Rectal smooth muscle tissue (tissue), 1 donor: ENCODE measurements around the gene SEC14L1.

Source experiments
- H3K27ac ChIP-seq: one replicate; pipeline ENCODE4 v1.7.0; 2013; ENCODE audit warnings: low read depth, low read length, inconsistent platforms
- H3K27me3 ChIP-seq: one replicate; pipeline ENCODE4 v1.7.0; 2013; ENCODE audit warnings: low read length; ENCODE audit not compliant: control insufficient read depth, insufficient read depth
- H3K36me3 ChIP-seq: one replicate; pipeline ENCODE4 v1.7.0; 2013; ENCODE audit warnings: low read length; ENCODE audit not compliant: control insufficient read depth, insufficient read depth
- H3K4me1 ChIP-seq: one replicate; pipeline ENCODE4 v1.7.0; 2013; ENCODE audit warnings: low read length; ENCODE audit not compliant: control insufficient read depth, insufficient read depth
- H3K4me3 ChIP-seq: one replicate; pipeline ENCODE4 v1.7.0; 2013; ENCODE audit warnings: low read length
- H3K9ac ChIP-seq: one replicate; pipeline ENCODE4 v1.7.0; 2013; ENCODE audit warnings: low read length

SEC14L1 gene

DNA sequence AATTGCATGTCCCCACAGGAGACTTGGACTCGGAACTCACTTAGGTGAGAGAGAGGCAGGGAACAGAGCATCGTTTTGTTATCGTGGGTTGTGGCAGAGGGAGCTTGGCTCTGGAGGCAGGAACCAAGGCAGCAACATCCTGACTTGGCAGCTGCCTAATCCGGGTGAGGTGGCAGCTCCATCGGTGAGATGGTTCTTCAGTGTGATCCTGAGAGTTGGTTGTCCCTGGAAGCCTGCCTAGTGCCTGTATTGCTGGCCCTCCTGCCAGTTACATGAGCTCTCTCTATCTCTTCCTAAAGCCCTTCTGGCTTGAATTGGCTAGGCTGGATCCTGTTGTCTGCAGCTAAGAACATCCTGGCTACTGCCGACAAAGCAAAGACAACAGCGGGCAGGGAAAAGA lies 19.9 kb upstream of the SEC14L1 start:
- H3K27ac ChIP-seq: no peak overlapping the region
- H3K27me3 ChIP-seq: no peaks in the 10 kb centered on the region
- H3K4me1 ChIP-seq: no peaks in the 10 kb centered on the region
- H3K4me3 ChIP-seq: no peak overlapping the region
- no peaks in the 10 kb centered on the region for H3K36me3 ChIP-seq
- no peak overlapping the region for H3K9ac ChIP-seq

DNA sequence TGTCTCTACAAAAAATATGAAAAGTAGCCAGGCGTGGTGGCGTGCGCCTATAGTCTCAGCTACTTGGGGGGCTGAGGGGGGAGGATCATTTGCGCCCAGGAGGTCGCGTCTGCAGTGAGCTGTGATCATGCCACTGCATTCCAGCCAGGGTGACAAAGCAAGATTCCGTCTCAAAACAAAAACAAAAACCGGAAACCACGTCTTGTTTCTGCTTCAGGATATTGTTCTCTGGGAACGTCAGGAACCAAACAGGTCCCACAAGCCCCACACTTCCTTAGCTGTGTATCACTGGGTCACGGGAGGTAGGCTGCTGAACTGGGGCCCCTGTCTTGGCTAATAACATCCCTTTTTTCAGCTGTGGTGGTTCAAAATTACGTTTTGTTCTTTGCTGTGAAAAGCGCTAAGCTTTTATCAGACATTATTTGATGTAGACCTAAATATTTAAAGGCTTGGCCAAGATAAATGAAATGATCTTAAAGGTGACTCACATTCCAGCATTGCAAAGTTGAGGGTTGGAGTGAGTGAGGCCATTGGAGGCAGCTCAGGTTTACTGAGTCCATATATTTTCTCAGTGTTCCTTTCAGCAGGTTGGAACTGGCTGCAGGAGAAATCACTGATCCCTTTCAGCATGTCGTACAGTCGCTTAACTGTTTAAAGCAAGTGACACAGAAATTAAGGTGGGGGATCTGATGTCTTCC lies 16.4 kb upstream of the SEC14L1 start:
- Histone ChIP-seq H3K4me1 (no peaks in the 10 kb centered on the region), H3K27me3 (no peaks in the 10 kb centered on the region), H3K4me3 (no peak overlapping the region), H3K9ac (no peak overlapping the region), H3K36me3 (no peaks in the 10 kb centered on the region), H3K27ac (no peak overlapping the region)

DNA sequence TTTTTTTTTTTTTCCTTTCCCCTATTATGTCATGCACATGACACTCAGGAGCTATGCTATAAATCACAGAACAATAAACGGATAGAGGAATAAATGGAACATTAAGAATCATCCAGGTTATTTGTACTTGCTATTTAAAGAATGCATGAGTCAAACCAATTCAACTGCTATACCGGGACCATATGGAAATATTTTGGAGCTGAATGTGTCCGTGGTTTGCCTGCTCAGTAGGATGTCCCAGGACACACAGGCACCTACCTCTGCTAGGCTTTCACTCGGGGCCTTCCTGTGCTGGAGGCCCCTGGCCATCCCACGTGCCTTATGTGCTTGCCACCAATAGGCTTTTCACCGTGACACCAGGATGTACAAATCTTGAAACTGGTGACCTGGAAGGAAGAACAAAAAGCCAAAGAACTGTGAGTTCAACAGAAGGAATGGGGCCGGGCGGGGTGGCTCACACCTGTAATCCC lies 15.3 kb upstream of the SEC14L1 start:
- no peak overlapping the region for H3K27ac ChIP-seq

DNA sequence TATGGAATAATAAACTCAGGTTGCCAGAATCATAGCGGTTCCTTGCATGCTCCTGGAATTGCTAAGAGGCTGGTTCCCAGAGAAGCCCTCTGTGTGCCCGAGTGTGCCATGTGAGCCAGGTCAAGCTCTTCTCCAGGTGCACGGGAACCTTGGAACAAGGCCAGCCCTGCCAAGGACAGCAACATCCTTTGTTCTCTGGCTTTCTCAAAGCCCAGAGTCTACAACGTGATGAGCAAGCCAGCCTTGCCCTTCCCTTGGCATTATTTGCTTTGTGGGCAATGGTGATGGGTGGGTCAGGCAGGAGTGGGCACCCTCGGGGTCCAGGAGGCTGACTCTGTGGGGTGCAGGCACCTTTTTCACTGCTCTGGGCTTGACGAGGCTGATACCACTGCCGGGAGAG lies 14.2 kb upstream of the SEC14L1 start:
- Histone ChIP-seq H3K27me3 (no peaks in the 10 kb centered on the region), H3K27ac (no peak overlapping the region), H3K4me1 (no peaks in the 10 kb centered on the region), H3K36me3 (no peaks in the 10 kb centered on the region), H3K4me3 (no peak overlapping the region), H3K9ac (no peak overlapping the region)

More for the DNA sequence above, 15.3 kb upstream of the SEC14L1 start:
- no peaks in the 10 kb centered on the region for H3K36me3 ChIP-seq
- no peaks in the 10 kb centered on the region for H3K4me1 ChIP-seq
- H3K4me3 ChIP-seq: no peak overlapping the region
- no peaks in the 10 kb centered on the region for H3K27me3 ChIP-seq
- H3K9ac ChIP-seq: no peak overlapping the region

DNA sequence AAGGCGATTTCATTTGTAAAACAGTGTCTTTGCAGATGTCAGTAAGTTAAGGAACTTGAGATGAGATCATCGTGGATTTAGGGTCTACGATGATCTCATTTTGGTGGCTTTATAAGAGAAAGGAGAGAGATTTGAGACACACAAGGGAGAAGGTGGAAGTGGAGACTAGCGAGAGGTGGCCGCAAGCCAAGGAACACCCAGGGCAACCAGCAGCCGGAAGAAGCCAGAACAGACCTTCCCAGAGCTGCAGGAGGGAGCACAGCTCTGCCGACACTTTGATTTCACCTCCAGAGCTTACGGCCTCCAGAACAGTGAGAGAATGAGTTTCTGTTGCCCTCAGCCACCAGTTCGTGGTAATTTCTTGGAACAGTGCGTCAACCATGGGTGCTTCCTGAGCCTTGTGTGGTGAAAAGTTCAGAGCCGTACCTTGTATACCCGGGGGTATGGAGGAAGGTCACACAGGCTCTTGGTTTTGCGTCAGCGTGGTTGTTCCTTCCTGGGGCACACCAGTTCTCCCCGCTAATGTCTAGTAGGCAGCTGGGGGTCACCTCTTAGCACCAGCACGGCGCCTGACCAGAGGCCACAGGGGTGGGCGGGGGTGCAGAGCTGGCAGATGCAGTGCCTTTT lies 12.9 kb upstream of the SEC14L1 start:
- H3K4me3 ChIP-seq: peak overlapping the region; percentile 8
- no peak overlapping the region for H3K27ac ChIP-seq
- H3K4me1 ChIP-seq: no peaks in the 10 kb centered on the region

DNA sequence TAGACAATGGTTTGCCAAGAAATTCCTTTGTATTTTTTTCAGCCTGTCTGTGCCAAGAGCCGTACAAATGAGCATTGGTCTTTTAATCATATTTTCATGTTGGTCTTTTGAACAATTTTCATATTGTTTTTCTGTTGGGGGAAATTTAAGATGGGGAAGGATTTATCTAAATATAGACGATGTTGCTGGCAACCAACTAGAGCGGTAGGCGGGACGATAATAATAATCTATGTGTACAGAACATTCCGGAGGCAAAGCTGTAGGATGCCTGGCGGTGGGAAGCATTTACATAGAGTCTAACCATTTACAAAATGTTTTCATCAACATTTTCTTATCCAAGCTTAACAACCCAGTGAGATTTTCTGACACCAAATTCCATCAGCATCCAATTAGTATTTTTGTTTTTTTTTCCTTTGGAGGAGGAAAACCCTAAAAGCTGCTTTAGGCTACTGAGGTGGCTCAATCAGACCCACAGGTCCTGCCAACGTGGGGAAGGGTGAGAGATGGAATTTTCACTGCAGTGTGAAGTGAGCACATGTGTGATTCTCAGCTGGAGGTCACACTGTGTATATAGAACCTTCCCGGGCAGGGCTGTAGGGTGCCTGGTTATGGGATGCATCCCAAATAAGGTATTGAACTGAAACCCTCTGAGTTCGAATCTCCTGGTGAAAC lies 11.7 kb upstream of the SEC14L1 start:
- H3K27me3 ChIP-seq: no peaks in the 10 kb centered on the region
- H3K4me1 ChIP-seq: no peaks in the 10 kb centered on the region
- H3K27ac ChIP-seq: no peak overlapping the region
- no peak overlapping the region for H3K9ac ChIP-seq
- H3K36me3 ChIP-seq: no peaks in the 10 kb centered on the region
- H3K4me3 ChIP-seq: no peak overlapping the region

More for the DNA sequence above, 12.9 kb upstream of the SEC14L1 start:
- H3K9ac ChIP-seq: no peak overlapping the region
- no peaks in the 10 kb centered on the region for H3K27me3 ChIP-seq
- H3K36me3 ChIP-seq: no peaks in the 10 kb centered on the region

DNA sequence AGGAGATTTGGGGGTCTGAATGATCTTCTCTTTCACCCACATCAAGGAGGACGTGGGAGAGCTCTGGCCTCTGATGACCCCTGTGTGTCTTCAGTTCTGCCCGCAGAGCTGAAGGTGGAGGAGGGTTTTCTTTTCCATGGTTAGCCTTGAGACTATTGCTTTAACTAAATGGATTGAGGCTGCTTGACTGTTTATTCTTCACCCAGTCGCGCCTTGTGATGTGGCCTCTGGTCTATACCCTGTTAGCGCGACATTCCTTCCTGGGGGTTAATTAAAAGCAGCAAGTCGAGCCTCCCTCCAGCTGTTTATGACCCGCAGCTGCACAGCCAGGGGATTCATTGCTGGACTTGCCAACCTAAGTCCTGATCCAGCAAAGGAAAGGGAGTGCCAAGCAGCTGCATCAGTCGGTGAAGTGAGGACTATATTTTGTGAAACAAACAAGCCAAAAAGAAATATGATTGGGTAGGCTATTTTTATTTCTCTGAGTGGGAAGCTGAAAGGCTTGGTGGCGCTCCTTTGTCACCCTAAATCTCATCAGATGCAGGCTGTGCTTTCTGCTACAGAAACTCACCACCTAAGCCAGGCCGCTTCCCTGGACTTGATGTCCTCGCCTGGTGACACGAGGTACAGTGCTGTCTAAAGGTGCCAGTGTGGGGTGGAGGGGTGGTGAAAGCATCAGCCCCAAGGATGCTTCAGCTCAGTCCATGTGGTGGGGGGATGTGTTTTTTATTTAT lies 11.0 kb upstream of the SEC14L1 start:
- no peak overlapping the region for H3K27ac ChIP-seq
- no peak overlapping the region for H3K4me3 ChIP-seq
- no peaks in the 10 kb centered on the region for H3K27me3 ChIP-seq
- H3K9ac ChIP-seq: no peak overlapping the region
- H3K4me1 ChIP-seq: no peaks in the 10 kb centered on the region
- H3K36me3 ChIP-seq: no peaks in the 10 kb centered on the region

DNA sequence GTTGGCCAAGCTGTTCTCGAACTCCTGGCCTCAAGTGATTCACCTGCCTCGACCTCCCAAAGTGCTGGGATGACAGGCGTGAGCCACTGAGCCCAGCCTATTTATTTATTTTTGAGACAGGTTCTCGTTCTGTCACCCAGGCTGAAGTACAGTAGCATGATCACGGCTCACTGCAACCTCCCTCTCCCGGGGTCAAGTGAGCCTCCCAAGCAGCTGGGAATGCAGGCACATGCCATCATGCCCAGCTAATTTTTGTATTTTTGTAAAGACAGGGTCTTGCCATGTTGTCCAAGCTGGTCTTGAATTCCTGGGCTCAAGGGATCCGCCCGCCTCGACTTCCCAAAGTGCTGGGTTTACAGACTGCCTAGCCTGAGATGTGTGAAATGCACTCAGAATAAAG lies 10.2 kb upstream of the SEC14L1 start:
- H3K27me3 ChIP-seq: no peaks in the 10 kb centered on the region
- H3K9ac ChIP-seq: no peak overlapping the region
- H3K4me3 ChIP-seq: no peak overlapping the region
- no peaks in the 10 kb centered on the region for H3K36me3 ChIP-seq
- H3K4me1 ChIP-seq: no peaks in the 10 kb centered on the region
- H3K27ac ChIP-seq: no peak overlapping the region

DNA sequence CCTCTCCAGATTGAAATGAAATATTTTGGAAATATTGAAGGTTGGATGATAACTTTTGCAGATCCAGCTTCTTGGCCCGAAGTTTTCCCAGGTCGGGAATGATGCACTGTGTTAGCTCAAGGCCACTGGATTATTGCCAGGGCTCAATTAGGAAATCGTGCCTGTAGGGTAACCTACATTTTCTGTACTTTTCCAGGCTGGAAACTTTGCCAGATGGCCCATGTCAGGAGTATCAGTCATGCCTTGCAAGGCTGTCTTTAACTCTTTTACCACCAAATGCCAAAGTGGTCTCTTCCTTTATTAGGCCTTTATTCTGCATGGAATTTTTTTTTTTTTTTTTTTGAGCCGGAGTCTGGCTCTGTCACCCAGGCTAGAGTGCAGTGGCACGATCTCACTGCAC lies 8.9 kb upstream of the SEC14L1 start:
- H3K9ac ChIP-seq: no peak overlapping the region
- no peaks in the 10 kb centered on the region for H3K4me1 ChIP-seq
- no peak overlapping the region for H3K27ac ChIP-seq
- no peaks in the 10 kb centered on the region for H3K36me3 ChIP-seq
- H3K27me3 ChIP-seq: no peaks in the 10 kb centered on the region
- H3K4me3 ChIP-seq: no peak overlapping the region

DNA sequence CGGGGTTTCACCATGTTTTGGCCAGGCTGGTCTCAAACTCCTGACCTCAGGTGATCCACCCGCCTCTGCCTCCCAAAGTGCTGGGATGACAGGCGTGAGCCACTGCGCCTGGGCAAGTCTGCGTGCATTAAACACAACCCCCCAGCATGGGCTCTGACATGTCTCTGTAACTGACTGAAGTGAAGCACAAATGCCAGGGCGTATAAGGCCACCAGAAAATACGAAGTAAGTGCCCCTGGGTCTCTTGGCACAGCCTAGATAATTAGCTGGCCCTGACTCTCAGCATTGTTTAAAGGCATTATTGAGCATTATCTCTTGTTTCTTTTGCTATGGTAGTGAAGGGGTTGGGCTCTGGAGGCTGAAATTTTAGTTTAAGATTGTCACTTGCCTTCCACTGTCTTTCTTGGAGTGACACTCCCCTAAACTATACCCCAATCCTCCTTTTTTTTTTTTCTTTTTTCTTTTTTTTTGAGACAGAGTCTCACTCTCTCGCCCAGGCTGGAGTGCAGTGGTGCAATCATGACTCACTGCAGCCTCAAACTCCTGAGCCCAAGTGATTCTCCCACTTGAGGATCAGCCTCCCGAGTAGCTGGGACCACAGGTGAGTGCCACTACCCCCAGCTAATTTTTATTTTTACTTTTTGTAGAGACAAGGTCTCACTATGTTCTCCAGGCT lies 8.2 kb upstream of the SEC14L1 start:
- Histone ChIP-seq H3K4me1 (no peaks in the 10 kb centered on the region), H3K36me3 (no peaks in the 10 kb centered on the region), H3K4me3 (no peak overlapping the region), H3K27ac (no peak overlapping the region), H3K27me3 (no peaks in the 10 kb centered on the region), H3K9ac (no peak overlapping the region)

DNA sequence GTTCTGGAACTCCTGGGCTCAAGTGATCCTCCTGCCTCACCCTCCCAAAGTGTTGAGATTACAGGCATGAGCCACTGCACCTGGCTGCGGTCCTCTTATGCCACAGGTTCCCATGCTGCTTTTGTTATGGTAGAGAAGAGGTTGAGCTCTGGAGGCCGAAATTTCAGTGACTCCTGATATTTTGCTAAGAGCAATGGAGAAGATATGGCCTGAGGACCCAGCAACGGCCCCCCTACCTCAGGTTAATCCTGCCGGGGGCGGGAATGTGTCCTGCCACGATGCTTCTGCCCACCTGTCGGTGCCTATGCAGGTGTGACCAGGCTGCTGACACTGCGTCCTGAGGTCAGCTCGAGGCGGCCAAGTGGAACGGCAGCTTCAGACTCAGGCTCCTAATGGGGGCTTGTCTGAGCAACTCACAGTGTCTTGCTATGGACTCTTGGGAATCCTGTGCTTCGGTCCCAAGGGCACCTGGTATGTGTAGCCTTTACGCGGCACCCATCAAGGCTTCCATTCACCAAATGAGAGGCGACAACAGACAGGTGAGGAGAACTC lies 7.6 kb upstream of the SEC14L1 start:
- no peaks in the 10 kb centered on the region for H3K4me1 ChIP-seq
- no peaks in the 10 kb centered on the region for H3K36me3 ChIP-seq
- no peak overlapping the region for H3K4me3 ChIP-seq
- no peak overlapping the region for H3K27ac ChIP-seq
- H3K9ac ChIP-seq: no peak overlapping the region
- H3K27me3 ChIP-seq: no peaks in the 10 kb centered on the region

DNA sequence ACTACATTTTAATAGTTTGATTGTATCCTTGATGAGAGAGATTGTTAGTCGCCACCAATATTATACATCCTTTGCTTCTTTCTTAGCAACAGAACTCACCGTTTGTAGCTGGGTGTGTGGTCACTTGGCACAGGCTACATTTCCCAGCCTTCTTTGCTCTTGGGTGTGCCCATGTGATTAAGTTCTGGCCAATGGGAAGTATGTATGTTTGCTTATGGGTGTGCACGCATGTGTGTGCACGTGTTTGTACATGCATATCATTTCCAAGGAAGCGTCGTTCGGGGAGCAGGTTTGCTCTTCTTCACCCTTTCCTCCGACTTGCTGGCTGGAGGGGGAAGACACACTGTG lies 4.4 kb upstream of the SEC14L1 start:
- Histone ChIP-seq H3K27ac (no peak overlapping the region), H3K4me3 (no peak overlapping the region), H3K27me3 (no peaks in the 10 kb centered on the region), H3K36me3 (no peaks in the 10 kb centered on the region), H3K4me1 (peaks cover 3% of the 10 kb centered on the region), H3K9ac (no peak overlapping the region)
